DND-41 (cell line): ENCODE measurements around the gene PTPRG.

Experiments used
- EZH2 ChIP-seq: IDR thresholded peaks from 3 replicates; pipeline ENCODE4 v1.6.1; 2012; ENCODE audit warnings: borderline replicate concordance, low read depth, mild to moderate bottlenecking, moderate library complexity, low read length, inconsistent platforms; ENCODE audit not compliant: severe bottlenecking
- TF ChIP-seq, protein P1 (sequence below): IDR thresholded peaks from 2 replicates; pipeline ENCODE4 v1.5.1; 2012; ENCODE audit warnings: borderline replicate concordance, low read length, moderate library complexity, mild to moderate bottlenecking; ENCODE audit not compliant: poor library complexity, severe bottlenecking; ENCODE audit errors: extremely low read depth

DNA sequence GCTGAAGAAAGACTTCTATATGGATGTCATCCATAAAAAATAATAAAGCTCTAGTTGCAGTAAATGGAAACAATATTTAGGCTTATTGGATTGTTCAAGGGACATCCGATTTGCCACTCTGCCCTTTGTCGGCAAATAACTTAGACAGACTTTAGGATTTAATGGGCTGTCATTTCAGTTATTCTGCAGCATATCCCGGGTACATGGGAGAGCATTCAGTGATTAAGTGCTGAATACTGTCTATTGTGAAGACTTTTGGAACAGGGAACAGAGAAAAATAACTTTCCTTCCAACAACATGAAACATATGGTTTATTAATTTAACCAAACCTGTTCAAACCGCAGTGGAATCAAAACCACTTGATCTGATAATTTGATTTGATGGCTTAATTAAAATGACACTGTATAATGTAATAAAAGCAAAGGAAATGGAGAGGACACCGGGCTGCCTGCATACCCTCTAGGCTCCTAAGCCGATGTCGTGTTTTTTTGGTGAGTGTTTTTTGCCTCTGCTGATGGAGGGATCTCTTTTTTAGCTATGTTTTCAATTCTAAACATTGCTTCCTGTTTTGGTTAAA lies 612.7 kb downstream of the PTPRG start:
- TF ChIP-seq, protein P1, sequence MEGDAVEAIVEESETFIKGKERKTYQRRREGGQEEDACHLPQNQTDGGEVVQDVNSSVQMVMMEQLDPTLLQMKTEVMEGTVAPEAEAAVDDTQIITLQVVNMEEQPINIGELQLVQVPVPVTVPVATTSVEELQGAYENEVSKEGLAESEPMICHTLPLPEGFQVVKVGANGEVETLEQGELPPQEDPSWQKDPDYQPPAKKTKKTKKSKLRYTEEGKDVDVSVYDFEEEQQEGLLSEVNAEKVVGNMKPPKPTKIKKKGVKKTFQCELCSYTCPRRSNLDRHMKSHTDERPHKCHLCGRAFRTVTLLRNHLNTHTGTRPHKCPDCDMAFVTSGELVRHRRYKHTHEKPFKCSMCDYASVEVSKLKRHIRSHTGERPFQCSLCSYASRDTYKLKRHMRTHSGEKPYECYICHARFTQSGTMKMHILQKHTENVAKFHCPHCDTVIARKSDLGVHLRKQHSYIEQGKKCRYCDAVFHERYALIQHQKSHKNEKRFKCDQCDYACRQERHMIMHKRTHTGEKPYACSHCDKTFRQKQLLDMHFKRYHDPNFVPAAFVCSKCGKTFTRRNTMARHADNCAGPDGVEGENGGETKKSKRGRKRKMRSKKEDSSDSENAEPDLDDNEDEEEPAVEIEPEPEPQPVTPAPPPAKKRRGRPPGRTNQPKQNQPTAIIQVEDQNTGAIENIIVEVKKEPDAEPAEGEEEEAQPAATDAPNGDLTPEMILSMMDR, result no peak
- TF ChIP-seq EZH2, result no peak
